Measurements from ENCODE around the gene TMEM33. TPM values are rescaled to one million over a fixed set of nuclear protein-coding genes. Genes with fewer than 3 reads are reported as not detected.

The TMEM33 gene
- total and polyA plus RNA-seq, 4 donors, result 20.8 to 49.0 (median 31.7) TPM

Small RNA genes within 50 kb of the gene (small RNA-seq; reads per million reads assigned to genes)
- gene AC108210.2, result not detected

Other genes starting within 250 kb of the TMEM33 start
- gene PHOX2B, start 186.7 kb upstream of the TMEM33 start, total RNA-seq, result not detected
- gene PHOX2B, start 186.7 kb upstream of the TMEM33 start, polyA plus RNA-seq, result not detected
- under 1 TPM; under 0.01 to 0.59 TPM for gene DCAF4L1, start 46.3 kb downstream of the TMEM33 start, total RNA-seq
- under 1 TPM; 0.05 to 0.08 TPM for gene DCAF4L1, start 46.3 kb downstream of the TMEM33 start, polyA plus RNA-seq
- gene SLC30A9, start 55.1 kb downstream of the TMEM33 start, total RNA-seq, result 10 to 100 TPM; 27.6 to 31.0 TPM
- gene SLC30A9, start 55.1 kb downstream of the TMEM33 start, polyA plus RNA-seq, result 10 to 100 TPM; 13.5 to 16.7 TPM
- gene BEND4, start 217.2 kb downstream of the TMEM33 start, total RNA-seq, result under 1 TPM; 0.17 to 0.28 TPM
- gene BEND4, start 217.2 kb downstream of the TMEM33 start, polyA plus RNA-seq, result under 1 TPM; 0.02 to 0.08 TPM